ENCODE data around the gene HCRT. TPM values are rescaled to one million over a fixed set of nuclear protein-coding genes. Genes with fewer than 3 reads are reported as not detected.

The HCRT gene
- total and polyA plus RNA-seq, 2 of the 8 experiments (the other 6 are each of a cell fraction or from before 2014, with no cell fraction given), result not detected

DNA sequence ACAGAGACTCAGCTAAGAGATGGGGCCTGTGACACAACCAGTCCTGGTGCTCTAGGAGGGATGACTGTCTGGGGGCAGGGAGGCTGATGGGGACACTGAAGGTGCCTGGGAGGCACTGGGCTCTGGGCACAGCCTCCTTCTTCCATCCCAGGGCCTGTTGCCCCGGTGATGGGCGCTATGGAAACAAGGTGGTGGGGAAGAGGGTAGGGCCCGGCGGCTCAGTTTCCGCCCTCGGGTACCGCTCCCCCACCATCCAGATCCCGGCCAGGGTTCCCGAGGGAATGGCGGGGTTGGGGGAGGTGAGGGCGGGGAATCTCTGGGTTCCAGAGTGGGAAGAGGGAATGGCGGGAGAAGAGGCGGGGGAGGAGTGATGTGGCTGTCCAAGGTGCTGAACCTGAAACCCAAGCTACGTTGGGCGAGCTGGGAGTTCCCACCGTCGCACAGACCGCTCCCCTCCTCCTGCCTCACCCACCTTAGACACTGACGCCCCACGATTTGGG is 5.3 kb downstream of the HCRT start:
- Histone ChIP-seq H3K79me2 (ENCODE audit: control insufficient read depth in 1 of 2, insufficient read depth in 2 of 2, low read length in 2 of 2) (no peaks in the 10 kb centered on the region), H3K27ac (ENCODE audit: low read depth, low read length) (no peak overlapping the region), H2BK12ac (ENCODE audit: low read depth, low read length) (no peak overlapping the region), H3K18ac (ENCODE audit: extremely low read depth, low read length) (no peak overlapping the region), H2AFZ (ENCODE audit: low read length) (no peak overlapping the region), H3K9ac (replicated peaks in 1 of 4; ENCODE audit: extremely low read depth in 1 of 4, low read depth in 3 of 4, low read length in 3 of 4) (no peak overlapping the region), H3K4me3 (ENCODE audit: extremely low read depth in 1 of 4, insufficient read depth in 2 of 4, low read depth in 3 of 4, low read length in 4 of 4) (peak overlapping the region; percentile 40 to 73 (median 51); a peak in 7 of 8 replicates), H3K56ac (replicated peaks; ENCODE audit: insufficient read length, low read depth, low read length) (no peak overlapping the region), H2BK5ac (ENCODE audit: low read depth, low read length) (no peak overlapping the region), H3K23ac (ENCODE audit: insufficient read length) (no peak overlapping the region), H2BK120ac (replicated peaks; ENCODE audit: low read depth, low read length) (no peak overlapping the region), H4K91ac (replicated peaks; ENCODE audit: insufficient read length, low read length) (no peak overlapping the region), H2BK20ac (ENCODE audit: low read length) (no peak overlapping the region), H3K4ac (replicated peaks; ENCODE audit: insufficient read length, low read depth, low read length) (no peak overlapping the region), H4K8ac (ENCODE audit: extremely low read depth, insufficient read depth, low read length) (no peak overlapping the region), H3K4me1 (replicated peaks in 1 of 4; ENCODE audit: control insufficient read depth in 3 of 4, insufficient read depth in 4 of 4, low read length in 3 of 4) (peaks cover 0 to 17% (median 12%) of the 10 kb centered on the region in 4 experiments; a peak in 5 of 7 replicates), H3K23me2 (ENCODE audit: low read depth, low read length) (peaks cover 13% of the 10 kb centered on the region; the same call in 1 of the 2 replicates), H3K9me3 (ENCODE audit: insufficient read depth in 2 of 2, low read depth in 1 of 2, low read length in 1 of 2) (no peaks in the 10 kb centered on the region), H3K4me2 (ENCODE audit: insufficient read depth in 1 of 2, low read depth in 2 of 2, low read length in 2 of 2) (peak overlapping the region; percentile 92 to 96), H4K5ac (ENCODE audit: insufficient read length, low read depth, low read length) (no peak overlapping the region), H3K79me1 (ENCODE audit: low read depth, low read length) (no peaks in the 10 kb centered on the region), H2AK5ac (ENCODE audit: low read depth, low read length) (no peak overlapping the region), H3K27me3 (replicated peaks in 1 of 4; ENCODE audit: control insufficient read depth in 3 of 4, extremely low read depth in 1 of 4, insufficient read depth in 3 of 4, low read length in 3 of 4) (peaks cover 7 to 48% (median 34%) of the 10 kb centered on the region in 4 experiments), H3K36me3 (ENCODE audit: control insufficient read depth in 2 of 4, insufficient read depth in 4 of 4, low read length in 3 of 4) (no peaks in the 10 kb centered on the region), H4K20me1 (replicated peaks in 1 of 2; ENCODE audit: control insufficient read depth in 1 of 2, insufficient read depth in 2 of 2, low read length in 2 of 2) (peaks cover 0 to 1% of the 10 kb centered on the region in 2 experiments), H3K14ac (ENCODE audit: insufficient read length) (no peak overlapping the region), H2BK15ac (ENCODE audit: low read length) (no peak overlapping the region)
- DNase-seq (ENCODE audit: low read depth in 1 of 2, low spot score in 2 of 2) (peak in 1 of 2 experiments; percentile 89), FAIRE-seq (no peak)
- ChIA-PET CTCF (ENCODE audit: partially characterized antibody) (interaction anchor here (1.0 to 4.9 kb wide), 15 partner anchors 11 to 151 kb away, joined by 3 to 34 read pairs (median 4); partner anchors contain the start of genes HSPB9 and KAT2A), POLR2A (ENCODE audit: partially characterized antibody) (interaction anchor here (0.7 to 1.7 kb wide), 6 partner anchors 8 to 261 kb away, joined by 3 to 8 read pairs (median 3); partner anchors contain the start of genes ACLY and GHDC)
- WGBS, 2 experiments (ENCODE audit: extremely low coverage in 1 of 2, insufficient coverage in 1 of 2, insufficient read length in 1 of 2, insufficient replicate concordance in 2 of 2, low coverage in 1 of 2, low lambda C conversion rate in 2 of 2, missing lambda C conversion rate in 1 of 2), result 16% methylated on average over 14 of the region's 20 CpGs; no CpG with 5 or more reads in 1 of the 2 experiments
- TF ChIP-seq EP300 (IDR thresholded peaks at IDR 0.05; ENCODE audit: borderline replicate concordance in 1 of 2, low read depth in 2 of 2, low read length in 2 of 2) (no peak), ASH2L (IDR thresholded peaks at IDR 0.05; ENCODE audit: low read length) (no peak), YY1 (IDR thresholded peaks at IDR 0.05; ENCODE audit: low read depth, low read length) (peak; percentile 84; the same call in 1 of the 2 replicates), HDAC2 (IDR thresholded peaks at IDR 0.05; ENCODE audit: borderline replicate concordance in 1 of 2, low read depth in 2 of 2, low read length in 2 of 2) (0 out of 4 replicates have a peak, but pooled peaks of 1 of the 2 experiments have one; percentile 69), CREB1 (IDR thresholded peaks at IDR 0.05) (peak; percentile 55; the same call in 1 of the 2 replicates), KDM1A (IDR thresholded peaks at IDR 0.05; ENCODE audit: borderline replicate concordance, low read length) (0 out of 2 replicates have a peak, but pooled peaks have one; percentile 4), SUZ12 (IDR thresholded peaks at IDR 0.05; ENCODE audit: low read length) (peak; percentile 41; the same call in 1 of the 2 replicates), CTBP2 (IDR thresholded peaks at IDR 0.05; ENCODE audit: borderline replicate concordance, insufficient read depth, insufficient read length, low read length) (no peak), KDM4A (IDR thresholded peaks at IDR 0.05; ENCODE audit: low read depth, low read length, severe bottlenecking) (no peak), EGR1 (IDR thresholded peaks at IDR 0.05; ENCODE audit: borderline replicate concordance, low read depth, low read length) (peak; percentile 87; the same call in 1 of the 2 replicates), PHF8 (conservative IDR thresholded peaks at IDR 0.05; ENCODE audit: low read depth, low read length) (no peak)

Measured in H1 (cell line).